GM19240 (cell line): Measurements from ENCODE around the gene RND1.
A peak's percentile ranks its signal among the peaks of the same experiment; 100 is the strongest.
"Not testable (repeated sequence)": the region's sequence is repeated elsewhere in the genome, so short reads cannot be mapped to it uniquely, and the experiment has no call there.

Source experiments
- DNase-seq: peaks from one replicate; pipeline ENCODE4 v3.0.0; 2011; ENCODE audit warnings: low spot score; ENCODE audit not compliant: insufficient read length

Gene RND1

GRCh38 chr12:48868451-48868850, 2.8 kb upstream of the RND1 start:
- no peak for DNase-seq

GRCh38 chr12:48866052-48866711, 512 bp upstream of the RND1 start:
- DNase-seq: no peak

- DNase-seq: no peak
These were observed 2.4 kb downstream of the RND1 start for GRCh38 chr12:48863291-48863690.

GRCh38 chr12:48862760-48863159, 2.9 kb downstream of the RND1 start:
- no peak for DNase-seq

GRCh38 chr12:48861111-48861510, 4.6 kb downstream of the RND1 start:
- DNase-seq: no peak

- DNase-seq: not testable (repeated sequence)
These were observed 5.4 kb downstream of the RND1 start for GRCh38 chr12:48860236-48860635.

GRCh38 chr12:48859607-48860006, 6.1 kb downstream of the RND1 start:
- no peak for DNase-seq

- no peak for DNase-seq
These were observed 7.6 kb downstream of the RND1 start for GRCh38 chr12:48858043-48858442.

GRCh38 chr12:48857278-48857994, 8.2 kb downstream of the RND1 start:
- DNase-seq: no peak

- DNase-seq: no peak
These were observed 9.3 kb downstream of the RND1 start for GRCh38 chr12:48856379-48856778.

GRCh38 chr12:48854932-48855331, 10.7 kb downstream of the RND1 start:
- not testable (repeated sequence) for DNase-seq

GRCh38 chr12:48854488-48854887, 11.2 kb downstream of the RND1 start:
- DNase-seq: no peak

GRCh38 chr12:48852734-48853688, 12.7 kb downstream of the RND1 start:
- DNase-seq: peak; percentile 75

GRCh38 chr12:48851883-48852733, 13.6 kb downstream of the RND1 start, which contains the start of gene DDX23:
TSS of gene DDX23 (minus strand) at chr12:48852163. CDS start at chr12:48845782, 6,381 bp downstream.
- DNase-seq: peak; percentile 98

- not testable (repeated sequence) for DNase-seq
These were observed 23.6 kb downstream of the RND1 start for GRCh38 chr12:48842021-48842420.

GRCh38 chr12:48838048-48838447, 27.6 kb downstream of the RND1 start:
- DNase-seq: no peak

- DNase-seq: no peak
These were observed 33.2 kb downstream of the RND1 start for GRCh38 chr12:48832321-48833060.

- DNase-seq: no peak
These were observed 34.4 kb downstream of the RND1 start for GRCh38 chr12:48831257-48831656.

- no peak for DNase-seq
These were observed 36.7 kb downstream of the RND1 start for GRCh38 chr12:48828841-48829575.
